ENCODE measurements around the gene GMDS.

GMDS gene

GRCh38 chr6:1832844-1833787 is 412.3 kb downstream of the GMDS start:
- no peak for DNase-seq (ENCODE audit: low read depth)

DNA sequence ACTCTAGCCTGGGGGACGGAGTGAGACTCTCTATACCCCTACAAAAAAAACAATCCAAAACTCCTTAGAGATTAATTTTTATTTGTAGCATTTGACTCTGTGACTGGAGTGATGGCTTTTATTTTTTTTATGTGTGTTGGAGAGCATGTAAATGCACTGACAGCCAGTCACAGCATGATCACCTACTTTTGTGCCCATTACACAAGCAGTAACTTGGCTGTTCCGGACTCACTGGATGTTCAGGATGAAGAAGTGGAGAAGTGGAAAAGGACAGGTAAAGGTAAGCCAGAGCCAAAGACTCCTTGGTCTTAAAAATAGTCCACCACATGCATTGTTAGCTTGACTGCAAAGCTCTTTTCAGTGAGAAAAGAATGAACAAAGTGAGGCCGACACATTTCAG is 413.0 kb downstream of the GMDS start:
- no peak for DNase-seq (ENCODE audit: low read depth)

DNA sequence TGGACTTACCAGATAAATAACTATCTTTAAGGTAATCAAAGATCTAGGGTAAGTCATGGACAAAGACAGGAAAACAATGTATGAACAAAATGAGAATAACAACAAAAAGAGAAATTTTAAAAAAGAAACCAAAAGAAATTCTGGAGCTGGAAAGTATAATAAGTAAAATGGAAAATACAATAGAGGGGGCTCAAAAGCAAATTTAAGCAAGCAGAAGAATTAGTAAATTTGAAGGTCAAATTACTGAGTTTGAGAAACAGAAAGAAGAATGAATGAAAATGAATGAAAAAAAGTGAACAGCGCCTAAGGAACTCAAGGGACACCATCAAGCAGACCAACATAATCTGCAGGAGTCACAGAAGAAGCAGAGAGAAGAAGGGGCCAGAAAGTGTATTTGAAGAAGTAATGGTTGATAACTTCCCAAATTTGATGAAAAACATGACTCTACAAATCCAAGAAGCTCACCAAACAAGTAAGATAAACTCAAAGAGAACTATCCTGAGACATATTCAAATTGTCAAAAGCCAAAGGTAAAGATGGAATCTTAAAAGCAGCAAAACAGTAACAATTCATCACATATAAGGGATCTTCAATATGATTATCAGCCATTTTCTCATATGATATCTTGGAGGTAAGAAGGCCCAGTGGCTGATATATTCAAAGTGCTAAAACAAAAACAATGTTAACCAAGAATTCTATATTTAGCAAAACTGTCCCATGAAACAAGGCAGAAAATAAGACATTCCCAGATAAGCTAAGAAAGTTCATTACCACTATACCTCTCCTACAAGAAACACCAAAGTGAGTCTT is 417.2 kb downstream of the GMDS start:
- no peak for DNase-seq (ENCODE audit: low read depth)

DNA sequence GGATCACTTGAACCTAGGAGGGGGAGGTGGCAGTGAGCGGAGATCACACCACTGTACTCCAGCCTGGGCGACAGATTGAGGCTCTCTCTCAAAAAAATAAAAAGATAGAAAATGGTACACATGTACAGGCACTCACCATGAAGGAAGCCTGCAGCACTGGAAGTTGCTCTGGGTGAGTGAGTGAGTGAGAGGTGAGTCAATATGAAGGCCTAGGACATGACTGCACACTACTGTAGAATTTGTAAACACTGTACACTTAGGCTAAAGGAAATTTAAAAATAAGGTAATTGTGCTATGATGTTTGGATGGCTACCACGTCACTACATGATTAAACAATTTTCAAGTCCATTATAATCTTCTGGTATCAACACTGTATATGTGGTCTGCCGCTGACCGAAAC is 419.5 kb downstream of the GMDS start:
- no peak for DNase-seq (ENCODE audit: low read depth)

DNA sequence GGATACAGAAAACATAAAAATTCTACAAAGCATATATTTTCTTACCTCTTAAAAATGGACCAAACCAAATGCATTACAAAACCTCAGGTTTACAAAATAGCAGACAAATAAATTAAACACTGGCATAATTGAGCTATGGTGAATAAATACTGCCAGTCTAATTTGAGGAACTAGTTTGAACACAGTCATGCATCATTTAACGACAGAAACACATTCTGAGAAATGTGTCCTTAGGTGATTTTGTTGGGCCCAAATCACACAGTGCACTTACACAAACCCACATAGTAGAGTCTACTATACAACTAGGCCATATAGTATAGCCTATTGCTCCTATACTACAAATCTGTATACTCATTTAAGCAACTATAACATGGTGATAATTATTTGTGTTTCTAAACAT is 420.1 kb downstream of the GMDS start:
- DNase-seq (ENCODE audit: low read depth) = no peak

GRCh38 chr6:1821513-1822183 is 423.8 kb downstream of the GMDS start:
- no peak for DNase-seq (ENCODE audit: low read depth)

GRCh38 chr6:1821164-1821512 is 424.3 kb downstream of the GMDS start:
- DNase-seq (ENCODE audit: low read depth) = no peak

DNA sequence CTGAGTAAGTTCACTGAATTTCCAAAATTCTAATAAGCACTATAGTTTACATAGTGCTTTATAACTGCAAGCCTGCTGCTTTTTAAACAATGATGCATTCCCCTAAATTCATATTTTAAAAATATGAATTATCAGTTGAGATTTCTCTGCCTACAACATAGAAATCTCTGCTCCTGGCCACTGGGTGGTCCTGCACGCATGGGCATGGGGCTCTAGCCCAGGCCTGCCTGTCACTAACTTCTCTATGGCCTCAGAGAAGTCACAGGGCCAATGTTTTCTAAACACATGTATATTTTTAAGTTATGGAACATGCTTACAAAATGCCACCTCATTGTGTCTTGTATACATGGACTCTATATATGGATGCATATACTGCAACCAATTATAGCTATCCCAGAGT is 424.7 kb downstream of the GMDS start:
- no peak for DNase-seq (ENCODE audit: low read depth)

DNA sequence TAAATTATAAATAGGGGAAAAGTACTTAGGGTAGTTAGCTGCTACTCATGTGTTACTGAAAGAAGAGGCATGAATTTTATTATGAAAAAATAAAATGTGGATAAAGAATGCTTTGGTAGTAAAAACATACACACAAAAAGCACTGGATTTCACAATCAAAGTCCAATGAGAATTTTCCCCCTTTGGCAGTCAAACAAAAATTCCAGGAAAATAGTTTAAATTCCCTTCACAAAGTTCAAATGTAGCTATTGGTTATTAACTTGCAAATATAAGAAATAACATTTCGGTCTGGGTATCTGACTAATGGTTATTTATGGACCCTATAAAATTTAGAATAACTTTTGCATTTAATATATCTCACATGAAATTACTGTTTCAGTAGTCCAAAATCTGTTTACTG is 425.2 kb downstream of the GMDS start:
- no peak for DNase-seq (ENCODE audit: low read depth)

DNA sequence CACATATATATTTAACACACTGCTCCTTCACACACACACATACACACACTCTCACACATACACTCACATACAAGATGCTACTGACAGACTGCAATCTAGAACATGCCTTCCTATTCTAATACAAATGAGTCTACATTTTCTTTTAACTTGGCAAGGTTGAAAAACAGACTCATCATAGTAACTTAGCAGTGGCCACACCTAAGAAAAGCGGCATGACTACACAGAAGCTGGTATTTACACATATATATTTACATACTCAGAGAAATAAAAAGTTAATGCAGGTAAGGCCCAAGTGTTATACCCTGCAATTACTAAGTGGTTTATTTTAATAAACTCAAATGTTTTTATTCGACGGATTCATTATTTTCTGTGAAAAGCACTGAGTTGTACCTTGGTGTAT is 426.4 kb downstream of the GMDS start:
- no peak for DNase-seq (ENCODE audit: low read depth)

- no peak for DNase-seq (ENCODE audit: low read depth)
Observed at GRCh38 chr6:1817033-1817761, 428.2 kb downstream of the GMDS start.

- no peak for DNase-seq (ENCODE audit: low read depth)
Observed at GRCh38 chr6:1815827-1816452, 429.5 kb downstream of the GMDS start.

- DNase-seq (ENCODE audit: low read depth) = no peak
Observed at GRCh38 chr6:1814279-1814678, 431.1 kb downstream of the GMDS start.

DNA sequence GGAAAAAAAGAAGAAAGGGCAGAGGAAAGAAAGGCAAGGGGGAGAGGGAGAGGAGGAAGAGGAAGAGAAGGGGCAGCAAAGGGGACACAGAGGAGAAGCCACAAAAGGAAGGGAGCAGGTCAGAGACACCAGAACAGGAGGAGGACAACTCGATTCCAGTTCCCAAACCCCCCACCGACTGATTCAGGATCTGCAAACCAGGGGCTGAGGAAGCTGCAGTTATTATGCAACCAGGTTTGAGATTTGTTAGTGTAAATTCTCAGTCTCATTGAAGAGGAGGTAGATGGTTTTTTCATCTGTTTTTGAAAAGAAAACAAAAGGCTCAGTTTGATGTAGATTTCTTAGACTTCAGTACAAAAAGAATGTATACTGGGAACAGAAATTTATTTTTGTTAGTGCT is 432.9 kb downstream of the GMDS start:
- no peak for DNase-seq (ENCODE audit: low read depth)

GRCh38 chr6:1812034-1812433 is 433.4 kb downstream of the GMDS start:
- DNase-seq (ENCODE audit: low read depth) = no peak

GRCh38 chr6:1810880-1811279 is 434.5 kb downstream of the GMDS start:
- no peak for DNase-seq (ENCODE audit: low read depth)

DNA sequence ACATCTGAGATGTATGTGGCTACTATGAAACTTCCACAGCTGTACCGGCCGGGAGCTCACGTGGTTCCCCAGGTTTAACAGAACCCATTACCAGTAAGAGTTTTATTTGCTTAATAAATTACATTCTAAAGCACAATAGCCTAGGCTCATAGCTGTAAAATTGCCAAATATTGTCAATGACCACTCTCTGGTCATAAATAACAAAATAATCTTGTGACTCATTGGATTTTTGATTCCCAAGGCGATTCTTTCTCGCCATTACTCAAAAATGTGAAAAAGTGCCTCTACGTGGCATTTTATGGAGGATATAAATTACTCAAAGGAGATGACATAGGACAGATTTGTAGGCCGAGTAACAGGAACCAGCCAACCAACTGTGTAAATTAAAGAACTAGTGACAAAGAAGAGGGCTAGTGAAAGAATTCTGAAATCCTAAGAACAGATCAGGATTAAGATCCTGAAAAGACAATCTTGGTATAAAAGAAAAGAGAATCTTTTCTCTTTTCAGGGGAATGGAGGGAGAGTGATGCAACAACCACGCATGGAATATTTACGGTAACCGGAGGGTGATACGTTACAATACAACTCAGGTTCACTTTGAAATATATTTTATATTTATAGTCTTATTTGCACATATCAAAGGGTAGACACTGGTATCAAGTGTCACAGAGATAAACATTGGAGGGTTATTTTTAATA is 436.0 kb downstream of the GMDS start:
- DNase-seq (ENCODE audit: low read depth) = no peak

DNA sequence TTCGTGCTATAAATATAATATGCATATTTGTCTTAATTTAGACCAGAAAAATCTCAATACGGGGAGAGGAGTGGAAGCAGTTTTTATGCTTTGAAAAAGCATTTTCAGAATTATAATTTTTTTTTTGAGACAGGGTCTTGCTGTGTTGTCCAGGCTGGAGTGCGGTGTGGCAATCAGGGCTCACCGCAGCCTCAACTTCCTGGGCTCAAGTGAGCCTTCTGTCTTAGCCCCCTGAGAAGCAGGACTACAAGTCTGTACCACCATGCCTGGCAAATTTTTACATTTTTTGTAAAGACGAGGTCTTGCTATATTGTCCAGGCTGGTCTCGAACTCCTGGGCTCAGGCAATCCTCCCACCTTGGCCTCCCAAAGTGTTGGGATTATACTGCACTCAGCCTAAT is 438.5 kb downstream of the GMDS start:
- DNase-seq (ENCODE audit: low read depth) = no peak

- DNase-seq (ENCODE audit: low read depth) = no peak
Observed at GRCh38 chr6:1802491-1803395, 442.7 kb downstream of the GMDS start.

- DNase-seq (ENCODE audit: low read depth) = no peak
Observed at GRCh38 chr6:1801401-1801800, 444.0 kb downstream of the GMDS start.
